22Rv1 (cell line): ENCODE measurements around the gene CADM3.

Experiments
- CTCF ChIP-seq: fragments of 450-650 bp; IDR thresholded peaks from 2 replicates; pipeline ENCODE4 v1.5.1; 2017; ENCODE audit warnings: mild to moderate bottlenecking
- ZFX ChIP-seq: fragments of 450-650 bp; IDR thresholded peaks from 2 replicates; pipeline ENCODE4 v1.6.1; 2017; ENCODE audit warnings: antibody characterized with exemption, borderline replicate concordance

GRCh38 chr1:159152031-159152430 is 19.4 kb upstream of the CADM3 start:
- TF ChIP-seq CTCF = no peak
- TF ChIP-seq ZFX = no peak
